A673 (cell line): Measurements from ENCODE around the gene CTNNA3. TPM values are rescaled to one million over a fixed set of nuclear protein-coding genes. Genes with fewer than 3 reads are reported as not detected.

ENCODE experiments used
- BruUV-seq: library from RNA; stranded (reverse); fragments of 400-500 nt; replicated peaks from 2 replicates; lab custom pipeline; 2021; lab: Mats Ljungman, UMichigan
- CTCF ChIA-PET: fragments of 300-600 bp; sonication (Branson Sonifier 250); formaldehyde crosslinking; loops from one replicate; lab custom pipeline; 2022; ENCODE audit warnings: antibody characterized with exemption; lab: Charles Lee
- POLR2A ChIA-PET: fragments of 300-600 bp; sonication (Branson Sonifier 250); formaldehyde crosslinking; loops from one replicate; lab custom pipeline; 2022; ENCODE audit warnings: antibody characterized with exemption; ENCODE audit not compliant: low non-redundant PET; lab: Charles Lee
- DNase-seq: peaks from one replicate; pipeline ENCODE4 v3.0.0-alpha.2; 2015; ENCODE audit warnings: low spot score
- H3K27ac ChIP-seq: fragments of 200-600 bp; sonication (generic); 2 replicates; pipeline ENCODE4 v1.5.1; 2016; ENCODE audit warnings: mixed run types, low read depth, mild to moderate bottlenecking, mixed read lengths, antibody characterized with exemption, low read length; ENCODE audit not compliant: poor library complexity, severe bottlenecking
- H3K27me3 ChIP-seq: fragments of 200-600 bp; sonication (generic); replicated peaks from 2 replicates; pipeline ENCODE4 v1.6.1; 2017; ENCODE audit warnings: mixed run types, low read depth, mild to moderate bottlenecking, mixed read lengths, antibody characterized with exemption, low read length; ENCODE audit not compliant: insufficient read depth, poor library complexity
- H3K36me3 ChIP-seq: fragments of 200-600 bp; sonication (generic); 2 replicates; pipeline ENCODE4 v1.6.1; 2016; ENCODE audit warnings: mixed run types, mild to moderate bottlenecking, mixed read lengths, antibody characterized with exemption, low read length; ENCODE audit not compliant: insufficient read depth, poor library complexity, severe bottlenecking
- H3K4me1 ChIP-seq: fragments of 200-600 bp; sonication (generic); 2 replicates; pipeline ENCODE4 v1.6.1; 2017; ENCODE audit warnings: mixed run types, mild to moderate bottlenecking, mixed read lengths, antibody characterized with exemption, low read length; ENCODE audit not compliant: insufficient read depth, poor library complexity, severe bottlenecking
- H3K4me3 ChIP-seq: fragments of 200-600 bp; sonication (generic); 2 replicates; pipeline ENCODE4 v1.5.1; 2016; ENCODE audit warnings: low read depth, mixed run types, mild to moderate bottlenecking, mixed read lengths, low read length; ENCODE audit not compliant: poor library complexity, severe bottlenecking
- H3K9me3 ChIP-seq: fragments of 200-600 bp; sonication (generic); 2 replicates; pipeline ENCODE4 v1.6.1; 2016; ENCODE audit warnings: mixed run types, low read depth, mild to moderate bottlenecking, mixed read lengths, antibody characterized with exemption, low read length; ENCODE audit not compliant: poor library complexity, severe bottlenecking
- CTCF ChIP-seq: fragments of 300-800, 200-600 bp; sonication (generic); conservative IDR thresholded peaks from 2 replicates; pipeline ENCODE4 v1.5.1; 2017; ENCODE audit warnings: low read depth, mild to moderate bottlenecking, antibody characterized with exemption, low read length, moderate library complexity, mixed read lengths
- EZH2 ChIP-seq: fragments of 200-600 bp; sonication (generic); IDR thresholded peaks from 2 replicates; pipeline ENCODE4 v1.6.1; 2017; ENCODE audit warnings: borderline replicate concordance, low read depth, mild to moderate bottlenecking, mixed read lengths, antibody characterized with exemption, low read length; ENCODE audit not compliant: poor library complexity, severe bottlenecking
- intact Hi-C: fragments of 100-400 bp; cut with micrococcal nuclease; formaldehyde crosslinking; loops from one replicate; pipeline ENCODE4 v1.10.0; 2022; ENCODE audit not compliant: unreplicated experiment
- total RNA-seq: library from RNA; stranded (reverse); gene quantifications from 2 replicates; pipeline ENCODE4 v1.2.3, GENCODE V29; 2021

Gene CTNNA3
- total RNA-seq, 1 experiment from 2014 or later: not detected

GRCh38 chr10:67648613-67649229, 47.3 kb downstream of the CTNNA3 start:
- Histone ChIP-seq H3K4me3 (no peak overlapping the region), H3K27me3 (peaks cover 21% of the 10 kb centered on the region), H3K4me1 (no peaks in the 10 kb centered on the region), H3K9me3 (no peaks in the 10 kb centered on the region), H3K36me3 (no peaks in the 10 kb centered on the region), H3K27ac (no peak overlapping the region)
- TF ChIP-seq CTCF: no peak
- no peak for TF ChIP-seq EZH2
- intact Hi-C loops: no loop called here
- no TSS peak for BruUV-seq
- CTCF ChIA-PET: interaction anchor here (0.5 kb wide), 1 partner anchor 13 kb away, joined by 3 read pairs; no protein-coding TSS in a partner anchor
- DNase-seq: no peak
- POLR2A ChIA-PET: no interaction called here

GRCh38 chr10:67630904-67631303, 65.1 kb downstream of the CTNNA3 start:
- CTCF ChIA-PET: no interaction called here

GRCh38 chr10:67629461-67629971, 66.5 kb downstream of the CTNNA3 start:
- Histone ChIP-seq H3K27me3 (peaks cover 13% of the 10 kb centered on the region), H3K36me3 (no peaks in the 10 kb centered on the region), H3K9me3 (no peaks in the 10 kb centered on the region), H3K27ac (no peak overlapping the region), H3K4me3 (no peak overlapping the region), H3K4me1 (no peaks in the 10 kb centered on the region)
- TF ChIP-seq CTCF (no peak), EZH2 (no peak)
- ChIA-PET POLR2A (no interaction called here), CTCF (no interaction called here)
- DNase-seq: peak; percentile 17
- BruUV-seq: no TSS peak
- intact Hi-C loops: no loop called here

More at GRCh38 chr10:67630904-67631303, 65.1 kb downstream of the CTNNA3 start:
- intact Hi-C loops: no loop called here
- H3K36me3 ChIP-seq: no peaks in the 10 kb centered on the region
- no peaks in the 10 kb centered on the region for H3K9me3 ChIP-seq
- no peaks in the 10 kb centered on the region for H3K4me1 ChIP-seq
- POLR2A ChIA-PET: no interaction called here
- TF ChIP-seq EZH2: no peak
- no peak for TF ChIP-seq CTCF
- BruUV-seq: no TSS peak
- no peak overlapping the region for H3K27ac ChIP-seq
- H3K4me3 ChIP-seq: no peak overlapping the region
- DNase-seq: no peak
- peaks cover 4% of the 10 kb centered on the region for H3K27me3 ChIP-seq
